ENCODE measurements around the gene RCN1. TPM values are rescaled to one million over a fixed set of nuclear protein-coding genes. Genes with fewer than 3 reads are reported as not detected.
"Not testable (repeated sequence)": the region's sequence is repeated elsewhere in the genome, so short reads cannot be mapped to it uniquely, and the experiment has no call there.

RCN1 gene
- total RNA-seq, 2 experiments from 2014 or later, result 24.8 to 29.6 TPM

DNA sequence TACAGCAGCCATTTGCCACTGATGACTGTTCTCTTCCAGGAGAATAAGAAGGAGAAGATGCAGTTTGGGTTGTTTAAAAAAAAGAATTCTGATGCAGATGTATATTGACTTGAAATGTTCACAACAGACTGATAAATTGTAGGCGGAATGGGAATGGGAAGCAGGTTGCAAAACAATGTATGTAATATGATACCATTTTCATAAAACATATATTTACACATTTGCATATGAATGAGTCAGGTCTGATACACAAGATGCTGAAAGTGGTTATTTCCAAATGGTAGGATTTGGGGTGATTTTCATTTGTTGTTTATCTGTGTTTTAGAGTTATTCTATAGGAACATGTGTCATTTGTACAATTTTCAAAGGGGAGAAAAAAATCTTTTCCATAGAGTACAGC, 9.0 kb upstream of the RCN1 start:
- H3K4me1 Mint-ChIP-seq (ENCODE audit: low read depth), result no peaks in the 10 kb centered on the region
- no peak for DNase-seq
- no peak overlapping the region for H3K27ac Mint-ChIP-seq
- H3K36me3 Mint-ChIP-seq (ENCODE audit: low read depth), result no peaks in the 10 kb centered on the region
- H3K4me3 Mint-ChIP-seq, result no peak overlapping the region
- H3K27me3 Mint-ChIP-seq (ENCODE audit: low read depth), result peaks cover 9% of the 10 kb centered on the region
- no peaks in the 10 kb centered on the region for H3K9me3 Mint-ChIP-seq
- CTCF ChIA-PET, result interaction anchor here (0.6 kb wide), 1 partner anchor 19 kb away, joined by 5 read pairs; no protein-coding TSS in a partner anchor
- intact Hi-C loops (cut with micrococcal nuclease), result no loop called here

DNA sequence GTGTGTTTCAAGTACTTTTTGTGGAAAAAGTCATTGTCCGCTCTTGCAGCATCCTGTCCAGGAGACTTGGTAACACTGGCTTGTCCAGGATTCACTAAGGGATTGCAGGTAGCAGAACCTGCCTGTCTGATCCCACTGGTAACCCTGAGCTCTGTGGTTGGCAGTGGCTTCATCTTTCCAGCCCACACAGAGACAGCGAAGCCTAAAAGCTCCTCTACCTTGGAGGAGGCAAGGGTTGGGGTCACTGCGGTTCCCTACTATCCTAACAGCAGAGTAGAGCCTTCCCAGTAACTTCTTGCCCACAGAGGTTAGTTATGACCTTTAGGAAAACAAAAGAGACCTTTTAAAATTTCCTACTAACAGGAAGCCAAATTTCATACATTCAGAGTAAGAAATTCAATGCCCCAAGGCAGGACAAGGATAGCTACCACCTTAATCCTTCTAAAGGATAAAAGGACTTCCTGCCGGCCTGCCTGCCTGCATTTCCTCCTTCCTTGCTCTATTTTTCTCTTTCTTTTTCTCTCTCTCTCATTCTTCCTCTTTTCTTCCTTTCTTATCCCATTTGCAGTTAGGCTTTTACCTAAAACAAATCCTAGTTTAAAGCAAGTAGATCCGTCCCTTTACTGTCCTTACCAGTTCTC, 8.4 kb upstream of the RCN1 start:
- Mint-ChIP-seq H3K36me3 (ENCODE audit: low read depth) (no peaks in the 10 kb centered on the region), H3K4me1 (ENCODE audit: low read depth) (peaks cover 5% of the 10 kb centered on the region), H3K9me3 (no peaks in the 10 kb centered on the region), H3K27me3 (ENCODE audit: low read depth) (peaks cover 10% of the 10 kb centered on the region), H3K4me3 (no peak overlapping the region), H3K27ac (no peak overlapping the region)
- CTCF ChIA-PET, result interaction anchor here (0.6 kb wide), 1 partner anchor 20 kb away, joined by 5 read pairs; no protein-coding TSS in a partner anchor
- DNase-seq, result no peak
- intact Hi-C loops (cut with micrococcal nuclease), result no loop called here

DNA sequence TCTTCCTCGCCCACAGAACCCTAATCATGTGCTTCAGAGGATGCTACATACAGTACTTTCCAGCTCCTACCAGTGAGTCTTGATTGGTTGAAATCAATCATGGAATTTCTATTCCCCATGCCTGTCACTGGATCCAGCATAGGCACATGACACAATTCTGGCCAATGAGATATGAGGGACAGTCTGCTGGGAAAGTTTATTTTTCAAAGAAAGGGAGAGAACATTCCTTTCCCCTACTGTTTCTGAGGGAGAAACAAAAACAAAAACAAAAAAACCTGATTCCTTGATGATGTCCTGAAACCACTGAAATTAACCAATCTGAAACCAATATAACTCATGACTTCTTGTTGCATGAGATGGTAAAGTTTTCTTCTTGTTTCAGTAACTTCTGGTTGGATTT, 3.3 kb upstream of the RCN1 start:
- H3K27ac Mint-ChIP-seq, result peak overlapping the region; percentile 55
- peaks cover 27% of the 10 kb centered on the region for H3K4me1 Mint-ChIP-seq (ENCODE audit: low read depth)
- intact Hi-C loops (cut with micrococcal nuclease), result loop anchor here (5.0 kb wide), 2 partner anchors 1075 to 1765 kb away; partner anchors contain the start of genes ARL14EP and CSTF3
- no peak overlapping the region for H3K4me3 Mint-ChIP-seq
- H3K27me3 Mint-ChIP-seq (ENCODE audit: low read depth), result peaks cover 10% of the 10 kb centered on the region
- no peak for DNase-seq
- H3K9me3 Mint-ChIP-seq, result no peaks in the 10 kb centered on the region
- H3K36me3 Mint-ChIP-seq (ENCODE audit: low read depth), result no peaks in the 10 kb centered on the region
- CTCF ChIA-PET, result interaction anchor here (1.6 kb wide), 1 partner anchor 13 kb away, joined by 6 read pairs; no protein-coding TSS in a partner anchor

DNA sequence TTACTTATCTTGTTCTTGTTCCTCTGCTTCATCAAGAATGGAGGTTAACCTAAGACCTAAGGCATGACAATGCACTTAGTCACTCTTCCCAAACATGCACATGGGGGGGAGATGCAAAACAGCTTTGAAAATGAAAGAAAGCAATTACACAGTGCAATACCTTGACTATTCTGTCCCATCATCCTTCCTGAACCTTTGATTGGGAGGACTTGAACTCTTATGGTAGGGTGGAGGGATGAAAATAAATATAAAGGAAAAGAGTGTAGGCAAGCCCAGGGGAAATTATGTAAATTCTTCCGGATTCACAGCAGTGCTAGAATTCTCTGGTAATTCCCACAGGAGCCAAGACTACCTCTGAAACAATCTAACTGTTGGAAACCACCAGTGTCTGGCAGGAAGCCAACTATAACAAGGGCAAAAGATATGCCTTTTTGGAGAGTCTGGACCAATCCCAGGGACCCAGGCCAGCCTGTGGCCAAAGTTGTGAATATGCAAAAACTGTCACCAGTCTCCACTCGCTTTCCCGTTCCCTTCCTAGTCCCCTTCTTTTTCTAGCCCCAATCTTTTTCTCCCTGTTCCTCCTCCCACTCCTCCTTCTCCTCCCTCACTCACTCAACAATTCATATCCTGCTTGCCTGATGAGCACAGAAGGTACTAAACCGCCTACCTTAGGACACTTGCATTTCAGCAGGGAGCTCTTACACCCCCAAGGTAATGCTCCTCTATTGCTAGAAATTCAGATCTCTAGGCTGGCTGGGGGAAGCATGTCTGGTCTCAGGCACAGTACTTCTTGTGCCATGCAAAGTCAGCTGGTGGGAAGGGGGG, 2.5 kb upstream of the RCN1 start:
- H3K27ac Mint-ChIP-seq, result peak overlapping the region; percentile 55
- H3K9me3 Mint-ChIP-seq, result no peaks in the 10 kb centered on the region
- peaks cover 10% of the 10 kb centered on the region for H3K27me3 Mint-ChIP-seq (ENCODE audit: low read depth)
- CTCF ChIA-PET, result no interaction called here
- peaks cover 34% of the 10 kb centered on the region for H3K4me1 Mint-ChIP-seq (ENCODE audit: low read depth)
- no peaks in the 10 kb centered on the region for H3K36me3 Mint-ChIP-seq (ENCODE audit: low read depth)
- peak overlapping the region; percentile 1 for H3K4me3 Mint-ChIP-seq
- intact Hi-C loops (cut with micrococcal nuclease), result loop anchor here (1.0 to 5.0 kb wide), 3 partner anchors 579 to 1766 kb away; partner anchors contain the start of genes ARL14EP, CSTF3, ELP4 and IMMP1L
- DNase-seq, result peak; percentile 61

DNA sequence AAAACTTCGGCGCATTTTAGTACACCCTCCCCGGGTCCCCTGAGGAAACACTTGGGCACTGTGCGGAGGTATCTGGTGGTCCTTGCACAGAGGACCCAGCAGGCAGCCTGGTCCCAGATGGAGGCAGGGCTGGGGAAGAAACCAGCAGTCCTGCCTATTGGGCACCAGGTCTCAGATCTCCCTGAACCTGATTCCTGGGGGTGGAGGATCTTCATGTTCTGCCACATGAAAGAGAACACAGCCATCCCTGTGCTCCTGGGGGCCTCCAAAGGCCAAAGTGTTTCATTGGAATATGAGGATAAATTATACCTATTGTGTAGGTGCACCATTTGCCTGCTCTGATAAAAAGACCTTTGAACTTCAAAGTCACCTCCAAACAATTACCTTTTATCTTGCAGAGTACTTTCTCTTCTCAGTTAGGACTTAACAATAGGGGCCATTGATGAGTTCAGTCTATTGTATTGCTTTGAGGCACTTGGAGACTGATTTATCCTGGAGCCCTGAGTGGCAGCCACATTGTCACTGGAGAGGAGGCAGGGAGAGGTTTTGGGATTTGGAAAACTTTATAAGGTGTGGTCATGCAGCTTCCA, 1.8 kb downstream of the RCN1 start:
- Mint-ChIP-seq H3K4me1 (ENCODE audit: low read depth) (peaks cover 37% of the 10 kb centered on the region), H3K36me3 (ENCODE audit: low read depth) (peaks cover 12% of the 10 kb centered on the region), H3K4me3 (peak overlapping the region; percentile 79), H3K27me3 (ENCODE audit: low read depth) (no peaks in the 10 kb centered on the region), H3K9me3 (no peaks in the 10 kb centered on the region), H3K27ac (peak overlapping the region; percentile 63)
- CTCF ChIA-PET, result no interaction called here
- intact Hi-C loops (cut with micrococcal nuclease), result loop anchor here (5.0 kb wide), 1 partner anchor 490 kb away; the partner anchor contains the start of gene EIF3M
- no peak for DNase-seq

DNA sequence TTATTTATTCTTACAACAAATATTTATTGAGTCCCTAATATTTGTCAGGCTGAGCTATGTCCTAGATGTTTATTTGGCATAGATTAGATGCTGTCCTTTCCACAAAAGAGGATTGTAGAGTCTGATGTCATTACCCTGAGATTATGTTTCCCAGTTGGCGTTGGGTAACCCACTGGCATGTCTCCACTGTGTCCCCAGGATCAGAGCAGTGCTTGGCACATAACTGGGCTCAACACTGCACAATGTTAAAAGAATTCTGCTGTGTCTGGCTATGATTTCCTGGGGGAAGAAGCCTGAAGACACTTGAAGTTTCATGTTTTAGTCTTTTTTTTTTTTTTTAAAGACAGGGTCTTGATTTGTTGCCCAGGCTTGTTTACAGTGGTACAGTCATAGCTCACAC, 4.0 kb downstream of the RCN1 start:
- intact Hi-C loops (cut with micrococcal nuclease), result loop anchor here (5.0 kb wide), 1 partner anchor 487 kb away; the partner anchor contains the start of gene EIF3M
- H3K4me3 Mint-ChIP-seq, result no peak overlapping the region
- H3K27me3 Mint-ChIP-seq (ENCODE audit: low read depth), result no peaks in the 10 kb centered on the region
- H3K27ac Mint-ChIP-seq, result no peak overlapping the region
- peaks cover 24% of the 10 kb centered on the region for H3K4me1 Mint-ChIP-seq (ENCODE audit: low read depth)
- CTCF ChIA-PET, result no interaction called here
- DNase-seq, result no peak
- no peaks in the 10 kb centered on the region for H3K9me3 Mint-ChIP-seq
- peaks cover 32% of the 10 kb centered on the region for H3K36me3 Mint-ChIP-seq (ENCODE audit: low read depth)

DNA sequence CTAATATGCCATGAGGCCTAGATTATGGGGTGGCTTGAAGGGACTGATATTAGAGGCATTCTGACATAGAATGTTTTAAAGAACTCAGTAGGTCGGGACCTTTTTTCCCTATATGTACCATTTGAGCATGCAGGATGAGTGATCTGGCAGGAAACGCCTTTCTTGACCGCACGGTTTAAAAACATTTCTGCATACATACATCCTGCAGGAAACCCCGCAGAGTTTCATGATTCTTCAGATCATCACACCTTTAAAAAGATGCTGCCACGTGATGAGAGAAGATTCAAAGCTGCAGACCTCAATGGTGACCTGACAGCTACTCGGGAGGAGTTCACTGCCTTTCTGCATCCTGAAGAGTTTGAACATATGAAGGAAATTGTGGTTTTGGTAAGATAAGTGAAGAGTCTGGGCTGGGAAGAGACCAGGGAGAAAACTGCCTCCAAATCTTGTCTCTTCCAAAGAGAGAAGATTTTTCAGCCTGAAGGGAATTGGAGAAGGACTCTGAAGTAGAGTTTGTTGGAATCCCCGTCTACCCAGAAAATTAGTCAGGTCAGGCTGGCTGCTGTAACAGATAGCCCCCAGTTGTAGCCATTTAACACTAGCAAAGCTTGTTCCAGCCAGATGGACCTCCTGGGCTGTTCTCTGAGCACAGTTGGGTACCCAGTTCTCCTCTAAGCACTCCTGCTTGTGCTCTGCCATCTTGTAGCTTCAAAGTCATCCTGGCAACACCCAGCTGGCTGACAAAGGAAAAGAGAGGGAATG, 7.4 kb downstream of the RCN1 start:
- peaks cover 53% of the 10 kb centered on the region for H3K36me3 Mint-ChIP-seq (ENCODE audit: low read depth)
- intact Hi-C loops (cut with micrococcal nuclease), result no loop called here
- H3K27me3 Mint-ChIP-seq (ENCODE audit: low read depth), result no peaks in the 10 kb centered on the region
- CTCF ChIA-PET, result no interaction called here
- H3K27ac Mint-ChIP-seq, result no peak overlapping the region
- peaks cover 13% of the 10 kb centered on the region for H3K4me1 Mint-ChIP-seq (ENCODE audit: low read depth)
- no peak for DNase-seq
- H3K4me3 Mint-ChIP-seq, result no peak overlapping the region
- no peaks in the 10 kb centered on the region for H3K9me3 Mint-ChIP-seq

DNA sequence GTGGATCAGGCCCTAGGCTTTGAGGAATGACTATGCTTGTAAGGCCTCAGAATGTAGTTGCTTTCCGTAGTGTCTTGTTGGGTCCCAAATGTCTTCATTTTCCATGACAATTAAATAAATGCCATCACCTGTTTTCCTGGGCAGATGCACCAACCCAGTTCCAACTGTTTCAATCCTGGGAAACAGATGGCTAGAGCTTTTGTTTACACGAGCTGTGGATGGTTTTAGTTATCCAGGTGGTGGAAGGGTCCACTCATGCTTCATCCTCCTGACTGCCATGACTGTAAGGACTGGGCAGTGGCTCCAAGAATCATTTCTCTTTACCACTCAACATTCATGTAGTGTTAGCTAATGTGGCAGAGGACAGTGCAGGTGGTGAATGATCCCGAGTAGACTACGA, 8.6 kb downstream of the RCN1 start:
- Mint-ChIP-seq H3K4me1 (ENCODE audit: low read depth) (peaks cover 8% of the 10 kb centered on the region), H3K4me3 (no peak overlapping the region), H3K27me3 (ENCODE audit: low read depth) (no peaks in the 10 kb centered on the region), H3K36me3 (ENCODE audit: low read depth) (peaks cover 58% of the 10 kb centered on the region), H3K27ac (no peak overlapping the region), H3K9me3 (no peaks in the 10 kb centered on the region)
- no peak for DNase-seq
- CTCF ChIA-PET, result no interaction called here
- intact Hi-C loops (cut with micrococcal nuclease), result no loop called here

DNA sequence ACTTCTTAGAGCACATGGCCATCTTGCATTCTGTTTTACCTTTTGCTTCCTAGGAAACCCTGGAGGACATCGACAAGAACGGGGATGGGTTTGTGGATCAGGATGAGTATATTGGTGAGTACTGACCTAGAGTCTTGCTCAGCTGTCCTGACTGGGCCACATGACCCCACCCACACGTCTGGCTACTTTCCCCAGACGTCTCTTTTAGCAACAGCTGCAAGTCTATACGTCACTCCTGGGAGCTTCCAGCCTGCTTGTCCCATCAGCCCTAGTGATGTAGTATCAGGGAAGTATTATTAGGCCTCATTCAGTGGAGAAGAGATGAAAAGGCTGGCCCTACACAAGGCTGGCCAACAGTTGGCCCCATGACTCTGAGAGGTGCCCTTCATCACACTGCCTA, 9.6 kb downstream of the RCN1 start:
- Mint-ChIP-seq H3K9me3 (no peaks in the 10 kb centered on the region), H3K27ac (no peak overlapping the region)

DNA sequence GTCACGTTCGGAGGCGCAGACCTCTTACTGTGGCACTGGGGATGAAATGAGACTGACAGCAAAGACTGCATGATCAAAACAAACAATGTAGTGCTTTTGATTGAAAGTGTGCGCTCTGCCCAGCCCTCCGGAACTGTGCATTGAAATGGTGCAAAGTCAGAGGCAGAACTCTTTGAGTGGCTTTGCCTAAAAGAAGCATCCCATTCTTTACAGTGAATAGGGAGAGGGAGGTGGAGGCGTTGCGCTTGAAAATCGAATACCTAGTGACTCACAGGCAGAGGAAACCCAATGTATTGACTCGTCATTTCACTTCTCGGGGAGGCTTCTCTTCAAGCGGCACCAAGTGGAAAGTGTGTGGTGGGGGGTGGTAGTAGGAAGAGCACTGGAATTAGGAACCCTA, 10.9 kb downstream of the RCN1 start:
- Mint-ChIP-seq H3K36me3 (ENCODE audit: low read depth) (peaks cover 59% of the 10 kb centered on the region), H3K27me3 (ENCODE audit: low read depth) (no peaks in the 10 kb centered on the region), H3K9me3 (no peaks in the 10 kb centered on the region), H3K4me1 (ENCODE audit: low read depth) (peaks cover 8% of the 10 kb centered on the region), H3K4me3 (no peak overlapping the region), H3K27ac (no peak overlapping the region)
- CTCF ChIA-PET, result interaction anchor here (0.7 to 0.9 kb wide), 2 partner anchors 37 to 51 kb away, joined by 3 read pairs; no protein-coding TSS in a partner anchor
- intact Hi-C loops (cut with micrococcal nuclease), result no loop called here
- no peak for DNase-seq

More for the DNA sequence above, 9.6 kb downstream of the RCN1 start:
- H3K36me3 Mint-ChIP-seq (ENCODE audit: low read depth), result peaks cover 58% of the 10 kb centered on the region
- no peak for DNase-seq
- no peak overlapping the region for H3K4me3 Mint-ChIP-seq
- H3K27me3 Mint-ChIP-seq (ENCODE audit: low read depth), result no peaks in the 10 kb centered on the region
- CTCF ChIA-PET, result interaction anchor here (0.8 kb wide), 1 partner anchor 12 kb away, joined by 4 read pairs; no protein-coding TSS in a partner anchor
- intact Hi-C loops (cut with micrococcal nuclease), result no loop called here
- peaks cover 8% of the 10 kb centered on the region for H3K4me1 Mint-ChIP-seq (ENCODE audit: low read depth)

DNA sequence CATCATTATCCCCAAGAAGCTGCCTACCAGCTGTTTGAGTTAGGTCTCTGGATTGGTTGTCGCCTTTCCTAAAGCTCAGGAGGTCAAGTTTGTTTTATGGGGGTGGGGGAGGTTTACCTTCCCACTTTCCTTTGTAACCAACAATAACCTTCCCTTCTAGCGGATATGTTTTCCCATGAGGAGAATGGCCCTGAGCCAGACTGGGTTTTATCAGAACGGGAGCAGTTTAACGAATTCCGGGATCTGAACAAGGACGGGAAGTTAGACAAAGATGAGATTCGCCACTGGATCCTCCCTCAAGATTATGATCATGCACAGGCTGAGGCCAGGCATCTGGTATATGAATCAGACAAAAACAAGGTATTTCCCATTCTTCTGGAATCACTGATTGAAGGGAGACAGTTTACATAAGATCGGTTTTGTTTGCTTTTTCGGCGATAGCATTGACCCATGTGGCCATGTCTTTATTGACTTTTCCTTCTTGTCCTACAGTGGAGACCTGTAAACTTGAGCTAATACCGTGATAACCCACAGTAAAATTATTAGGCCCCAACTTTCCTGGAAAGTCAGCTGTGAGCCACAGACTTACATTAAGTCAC, 12.3 kb downstream of the RCN1 start:
- H3K27ac Mint-ChIP-seq; H3K9me3 Mint-ChIP-seq; CTCF ChIA-PET; intact Hi-C loops (cut with micrococcal nuclease); H3K4me1 Mint-ChIP-seq (ENCODE audit: low read depth); H3K27me3 Mint-ChIP-seq (ENCODE audit: low read depth); H3K4me3 Mint-ChIP-seq; DNase-seq: not testable (repeated sequence)
- peaks cover 45% of the 10 kb centered on the region for H3K36me3 Mint-ChIP-seq (ENCODE audit: low read depth)

Data from activated naive CD4-positive, alpha-beta T cell treated with anti-CD3 and anti-CD28 coated beads for 36 hours (primary cell).